ENCODE data around the gene FTO.

DNA sequence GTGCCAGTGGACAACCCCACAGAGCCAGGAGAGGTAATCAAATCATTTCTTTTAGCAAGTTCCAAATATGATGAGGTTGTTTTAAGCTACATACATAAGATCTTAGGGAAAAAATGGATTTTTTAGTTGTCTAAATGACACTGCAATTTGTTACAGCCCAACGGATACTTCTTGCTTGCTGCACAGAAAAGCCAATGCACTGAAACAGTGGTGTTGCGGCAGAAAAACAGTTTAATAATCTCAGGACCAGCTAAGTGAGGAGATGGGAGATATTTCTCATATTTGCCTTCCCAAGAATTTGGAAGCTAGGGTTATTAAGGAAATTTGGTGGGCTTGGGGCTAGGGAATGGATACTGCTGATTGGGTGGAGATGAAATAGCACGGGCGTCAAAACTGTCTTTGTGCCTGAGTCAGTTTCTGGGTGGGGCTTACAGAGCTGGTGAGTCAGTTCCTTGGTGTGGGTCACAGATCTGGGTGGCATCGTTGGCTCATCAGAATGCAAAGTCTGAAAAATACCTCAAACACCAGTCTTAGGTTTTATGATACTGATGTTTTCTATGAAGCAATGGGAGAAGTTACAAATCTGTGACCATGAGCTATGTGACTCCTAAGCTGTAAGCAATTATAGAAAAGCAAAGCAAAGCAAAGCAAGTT is 327.3 kb downstream of the FTO start:
- TF ChIP-seq ZMYM3 (CRISPR knock-in tag; IDR thresholded peaks at IDR 0.05) (no peak), FOSL2 (CRISPR knock-in tag; IDR thresholded peaks at IDR 0.05) (no peak), ZNF766 (CRISPR knock-in tag; IDR thresholded peaks at IDR 0.05; ENCODE audit: borderline replicate concordance) (no peak), SAP130 (CRISPR knock-in tag; IDR thresholded peaks at IDR 0.05; ENCODE audit: low read depth) (no peak), TCF7L2 (IDR thresholded peaks at IDR 0.05; ENCODE audit: low read depth, low read length) (no peak)
